Neuronal stem cell (in vitro differentiated cells): ENCODE measurements around the gene KPNB1. TPM values are rescaled to one million over a fixed set of nuclear protein-coding genes. Genes with fewer than 3 reads are reported as not detected.

Source experiments
- DNase-seq: peaks from one replicate; pipeline ENCODE4 v3.0.0-alpha.2; 2013; ENCODE audit warnings: low spot score
- H2AFZ ChIP-seq: one replicate; pipeline ENCODE4 v1.6.1; 2013; ENCODE audit warnings: mild to moderate bottlenecking, low read length, inconsistent platforms
- H2AK5ac ChIP-seq: 2 replicates; pipeline ENCODE4 v1.6.1; 2013; ENCODE audit warnings: low read depth, mild to moderate bottlenecking, inconsistent platforms, low read length, moderate library complexity, mixed read lengths
- H2BK120ac ChIP-seq: 2 replicates; pipeline ENCODE4 v1.6.1; 2013; ENCODE audit warnings: low read depth, mild to moderate bottlenecking, inconsistent platforms, low read length, moderate library complexity, mixed read lengths
- H2BK12ac ChIP-seq: one replicate; pipeline ENCODE4 v1.6.1; 2013; ENCODE audit warnings: low read length, inconsistent platforms
- H2BK15ac ChIP-seq: 2 replicates; pipeline ENCODE4 v1.6.1; 2013; ENCODE audit warnings: mild to moderate bottlenecking, low read length, inconsistent platforms, mixed read lengths
- H2BK5ac ChIP-seq: one replicate; pipeline ENCODE4 v1.6.1; 2013; ENCODE audit warnings: inconsistent platforms, mild to moderate bottlenecking, low read length, moderate library complexity
- H3K14ac ChIP-seq: one replicate; pipeline ENCODE4 v1.6.1; 2013; ENCODE audit warnings: low read length, inconsistent platforms
- H3K18ac ChIP-seq: 2 replicates; pipeline ENCODE4 v1.6.1; 2013; ENCODE audit warnings: low read length, inconsistent platforms
- H3K23ac ChIP-seq: 2 replicates; pipeline ENCODE4 v1.6.1; 2013; ENCODE audit warnings: low read depth, mild to moderate bottlenecking, mixed read lengths, low read length, inconsistent platforms; ENCODE audit not compliant: poor library complexity
- H3K27ac ChIP-seq: replicated peaks from 3 replicates; pipeline ENCODE4 v1.5.1; 2013; ENCODE audit warnings: low read length, inconsistent platforms
- H3K27me3 ChIP-seq, 3 experiments: 2 replicates each; pipeline ENCODE4 v1.6.1; 2013; ENCODE audit warnings: low read length in 3 of 3, mild to moderate bottlenecking in 2 of 3, inconsistent platforms in 1 of 3, low read depth in 1 of 3, mixed read lengths in 1 of 3, moderate library complexity in 1 of 3; ENCODE audit not compliant: control insufficient read depth in 3 of 3, insufficient read depth in 3 of 3
- H3K36me3 ChIP-seq, 2 donors: replicated peaks in 1 of 2; 2 replicates each; pipeline ENCODE4 v1.6.1; 2013; ENCODE audit warnings: low read length in 2 of 2; ENCODE audit not compliant: control insufficient read depth in 2 of 2, insufficient read depth in 2 of 2
- H3K4ac ChIP-seq: 2 replicates; pipeline ENCODE4 v1.6.1; 2013; ENCODE audit warnings: inconsistent platforms, mild to moderate bottlenecking, low read length, moderate library complexity
- H3K4me1 ChIP-seq, 2 donors: 1 replicate in 1 of 2; 2 replicates in 1 of 2; pipeline ENCODE4 v1.6.1; 2013; ENCODE audit warnings: low read length in 2 of 2, low read depth in 1 of 2; ENCODE audit not compliant: control insufficient read depth in 2 of 2, insufficient read depth in 1 of 2
- H3K4me2 ChIP-seq: one replicate; pipeline ENCODE4 v1.6.1; 2013; ENCODE audit warnings: mild to moderate bottlenecking, low read length, inconsistent platforms; ENCODE audit not compliant: insufficient read depth, poor library complexity, severe bottlenecking
- H3K4me3 ChIP-seq, 2 donors: 2 replicates each; pipeline ENCODE4 v1.5.1; 2013; ENCODE audit warnings: low read length in 2 of 2, mild to moderate bottlenecking in 2 of 2, inconsistent platforms in 1 of 2, moderate library complexity in 1 of 2
- H3K79me1 ChIP-seq: one replicate; pipeline ENCODE4 v1.6.1; 2013; ENCODE audit warnings: low read depth, mild to moderate bottlenecking, inconsistent platforms, low read length, moderate library complexity
- H3K9ac ChIP-seq: one replicate; pipeline ENCODE4 v1.6.1; 2013; ENCODE audit warnings: mild to moderate bottlenecking, low read depth, low read length, inconsistent platforms; ENCODE audit not compliant: poor library complexity
- H3K9me3 ChIP-seq, 2 donors: replicated peaks in 1 of 2; 2 replicates each; pipeline versions ENCODE3 to v1.6.1; 2013; ENCODE audit warnings: low read length in 2 of 2, mild to moderate bottlenecking in 2 of 2, inconsistent platforms in 1 of 2, low read depth in 1 of 2, mixed read lengths in 1 of 2, moderate library complexity in 1 of 2; ENCODE audit not compliant: control insufficient read depth in 2 of 2, insufficient read depth in 1 of 2
- H4K8ac ChIP-seq: one replicate; pipeline ENCODE4 v1.6.1; 2013; ENCODE audit warnings: low read depth, mild to moderate bottlenecking, inconsistent platforms, low read length, moderate library complexity
- H4K91ac ChIP-seq: one replicate; pipeline ENCODE4 v1.6.1; 2013; ENCODE audit warnings: low read length, low read depth, mild to moderate bottlenecking, inconsistent platforms; ENCODE audit not compliant: poor library complexity
- WGBS, 2 donors: extraction: QIAGEN DNeasy Blood & Tissue Kit; methylation state at CpG; one replicate each; pipeline ENCODE4 v1.1.7; 2013; ENCODE audit warnings: missing lambda C conversion rate in 2 of 2, mixed read lengths in 1 of 2; ENCODE audit not compliant: insufficient read length in 2 of 2, insufficient replicate concordance in 1 of 2; ENCODE audit errors: extremely low coverage in 2 of 2; 5-methylcytosine and 5-hydroxymethylcytosine counted together
- small RNA-seq: library from polyadenylated mRNA; stranded (forward); fragments of <200 nt; extraction: miRNeasy Mini kit (QIAGEN cat#:217004); gene quantifications from one replicate; pipeline ENCODE3, GENCODE V24; 2013; ENCODE audit not compliant: insufficient read depth

KPNB1 gene

DNA sequence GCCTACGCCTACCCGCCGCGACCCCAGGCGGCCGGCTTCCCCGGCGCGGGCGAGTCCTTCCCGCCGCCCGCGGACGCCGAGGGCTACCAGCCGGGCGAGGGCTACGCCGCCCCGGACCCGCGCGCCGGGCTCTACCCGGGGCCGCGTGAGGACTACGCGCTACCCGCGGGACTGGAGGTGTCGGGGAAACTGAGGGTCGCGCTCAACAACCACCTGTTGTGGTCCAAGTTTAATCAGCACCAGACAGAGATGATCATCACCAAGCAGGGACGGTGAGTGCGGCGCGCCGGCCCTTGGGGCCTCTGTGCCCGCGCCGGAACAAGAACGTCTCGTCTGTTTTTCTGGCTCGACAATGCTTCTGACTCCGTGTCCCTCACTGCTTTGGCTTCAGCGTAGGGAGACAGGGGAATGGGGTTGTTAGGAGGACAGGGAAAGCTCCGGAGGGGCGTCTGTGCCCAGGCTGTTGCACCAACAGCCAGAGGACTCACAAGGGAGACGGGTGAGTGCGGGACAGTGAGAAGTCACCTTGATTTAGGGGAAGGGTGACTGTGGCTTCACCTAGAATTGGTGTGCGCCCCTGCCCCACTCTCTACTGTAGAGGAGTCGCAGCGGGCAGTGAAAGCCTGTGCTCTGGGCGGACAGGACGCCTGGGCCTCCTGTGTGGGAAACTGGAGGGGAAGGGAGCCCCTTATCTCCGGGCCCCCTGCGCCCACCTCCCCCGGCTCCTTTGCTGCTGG lies 84.1 kb downstream of the KPNB1 start:
- no peak overlapping the region for H2AK5ac ChIP-seq
- WGBS, 2 donors = no CpG with 5 or more reads among the region's 60 CpGs
- H2BK12ac ChIP-seq = no peak overlapping the region
- no peak overlapping the region for H3K14ac ChIP-seq
- peak overlapping the region; percentile 86 for H2AFZ ChIP-seq
- peaks cover 3 to 4% of the 10 kb centered on the region in 2 donors for H3K4me1 ChIP-seq
- peak overlapping the region; percentile 5 for H3K23ac ChIP-seq
- H3K4ac ChIP-seq = no peak overlapping the region
- H3K4me2 ChIP-seq = peak overlapping the region; percentile 73
- H3K27me3 ChIP-seq = peaks cover 11 to 84% (median 44%) of the 10 kb centered on the region in 3 experiments
- H3K9ac ChIP-seq = peak overlapping the region; percentile 53
- H4K91ac ChIP-seq = no peak overlapping the region
- no peak overlapping the region for H2BK5ac ChIP-seq
- H3K79me1 ChIP-seq = no peaks in the 10 kb centered on the region
- no peak overlapping the region for H2BK120ac ChIP-seq
- no peak for DNase-seq
- no peak overlapping the region for H3K18ac ChIP-seq
- H2BK15ac ChIP-seq = no peak overlapping the region
- no peaks in the 10 kb centered on the region for H3K36me3 ChIP-seq
- H4K8ac ChIP-seq = no peak overlapping the region
- peak overlapping the region in 1 of 2 donors; percentile 80 for H3K4me3 ChIP-seq
- H3K27ac ChIP-seq = no peak overlapping the region
- H3K9me3 ChIP-seq = no peaks in the 10 kb centered on the region

DNA sequence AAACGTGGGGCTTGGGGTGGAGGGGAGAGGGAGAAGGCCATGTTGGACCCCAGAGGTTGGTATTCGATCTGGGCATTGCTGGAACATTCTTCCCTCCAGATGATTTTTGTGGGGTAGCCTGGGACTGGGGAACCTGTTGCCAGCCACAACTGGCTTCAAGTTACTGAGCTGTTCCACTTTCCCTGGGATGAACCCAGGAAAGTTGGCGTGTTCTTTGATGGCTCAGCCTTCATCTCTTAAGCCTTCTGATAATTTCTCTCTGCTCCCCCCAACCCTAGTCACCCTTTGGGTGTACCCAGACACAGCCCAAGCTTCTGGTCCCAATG lies 85.4 kb downstream of the KPNB1 start:
- H3K4me3 ChIP-seq = no peak overlapping the region
- no peaks in the 10 kb centered on the region for H3K36me3 ChIP-seq
- no CpG with 5 or more reads among the region's 3 CpGs for WGBS, 2 donors
- H3K23ac ChIP-seq = no peak overlapping the region
- no peaks in the 10 kb centered on the region for H3K79me1 ChIP-seq
- no peak overlapping the region for H2BK5ac ChIP-seq
- H3K9me3 ChIP-seq = no peaks in the 10 kb centered on the region
- no peak overlapping the region for H3K4me2 ChIP-seq
- H3K9ac ChIP-seq = no peak overlapping the region
- H4K91ac ChIP-seq = no peak overlapping the region
- no peak overlapping the region for H4K8ac ChIP-seq
- DNase-seq = no peak
- H3K14ac ChIP-seq = no peak overlapping the region
- H2AK5ac ChIP-seq = no peak overlapping the region
- no peak overlapping the region for H2AFZ ChIP-seq
- no peak overlapping the region for H2BK120ac ChIP-seq
- peaks cover 11 to 73% (median 44%) of the 10 kb centered on the region in 3 experiments for H3K27me3 ChIP-seq
- H3K18ac ChIP-seq = no peak overlapping the region
- H3K4me1 ChIP-seq = peaks cover 3 to 4% of the 10 kb centered on the region in 2 donors
- H2BK12ac ChIP-seq = no peak overlapping the region
- H2BK15ac ChIP-seq = no peak overlapping the region
- no peak overlapping the region for H3K4ac ChIP-seq
- H3K27ac ChIP-seq = no peak overlapping the region

Small RNA genes lying within 50 kb of the gene (small RNA-seq; reads per million reads assigned to genes)
- not detected for gene AC015674.1
